Kidney (tissue), 14 donors: ENCODE data around the gene FBXO28. TPM values are rescaled to one million over a fixed set of nuclear protein-coding genes. Genes with fewer than 3 reads are reported as not detected.
"Not testable (repeated sequence)": the region's sequence is repeated elsewhere in the genome, so short reads cannot be mapped to it uniquely, and the experiment has no call there.

Experiments used
- DNase-seq, 5 donors: peaks; one replicate each; pipeline ENCODE4 v3.0.0-alpha.2; 2013 to 2020
- FAIRE-seq: peaks from 2 replicates; lab custom pipeline; 2012; peaks lifted over from hg19 to GRCh38; lab: Jason Lieb, UNC
- H3K27ac ChIP-seq, 2 donors: one replicate each; pipeline ENCODE4 v1.7.0; 2013; ENCODE audit warnings: low read depth in 2 of 2, low read length in 2 of 2, inconsistent platforms in 1 of 2
- H3K27me3 ChIP-seq: one replicate; pipeline ENCODE4 v1.7.1; 2013; ENCODE audit warnings: low read length, inconsistent platforms; ENCODE audit not compliant: control insufficient read depth, insufficient read depth
- H3K36me3 ChIP-seq, 3 donors: one replicate each; pipeline versions ENCODE4 v1.7.0 to v1.7.1; 2013; ENCODE audit warnings: low read length in 3 of 3, control low read depth in 1 of 3, inconsistent platforms in 1 of 3; ENCODE audit not compliant: insufficient read depth in 3 of 3, control insufficient read depth in 2 of 3
- H3K4me1 ChIP-seq, 3 donors: one replicate each; pipeline versions ENCODE4 v1.7.0 to v1.7.1; 2013; ENCODE audit warnings: low read length in 3 of 3, inconsistent platforms in 1 of 3, low read depth in 1 of 3; ENCODE audit not compliant: control insufficient read depth in 2 of 3, insufficient read depth in 2 of 3
- H3K4me3 ChIP-seq, 3 donors: one replicate each; pipeline versions ENCODE4 v1.7.0 to v1.8.1; 2013; ENCODE audit warnings: low read length in 3 of 3, control low read depth in 1 of 3, inconsistent platforms in 1 of 3
- H3K9ac ChIP-seq, 3 donors: one replicate each; pipeline versions ENCODE4 v1.7.0 to v1.7.1; 2013; ENCODE audit warnings: low read length in 3 of 3, control low read depth in 1 of 3, inconsistent platforms in 1 of 3
- H3K9me3 ChIP-seq, 3 donors: one replicate each; pipeline versions ENCODE4 v1.7.0 to v1.7.1; 2013; ENCODE audit warnings: low read length in 3 of 3, control low read depth in 1 of 3, inconsistent platforms in 1 of 3; ENCODE audit not compliant: control insufficient read depth in 2 of 3, insufficient read depth in 1 of 3
- CTCF ChIP-seq: IDR thresholded peaks from 3 replicates; pipeline ENCODE4 v1.5.1; 2012; ENCODE audit warnings: mild to moderate bottlenecking, moderate library complexity, borderline replicate concordance; ENCODE audit not compliant: insufficient read depth; ENCODE audit errors: extremely low read depth
- intact Hi-C: fragments of 100-400 bp; cut with DNase I; formaldehyde crosslinking; loops from one replicate; pipeline ENCODE4 v1.11.1; 2022
- polyA plus RNA-seq: library from polyadenylated mRNA; stranded (reverse); fragments of 350-450 nt; fragmentation: Illumina TruSeq; extraction: RNeasy Lipid Tissue Mini Kit (QIAGEN cat#74804); gene quantifications from one replicate; pipeline ENCODE4 v1.2.3, GENCODE V29; 2014; ENCODE audit warnings: low read depth, low replicate concordance; ENCODE audit not compliant: insufficient read depth
- total RNA-seq: library from RNA; stranded (reverse); fragmentation: NEBNext Ultra II Directional; extraction: Animal tissue kit (Norgen Biotek cat#: 25700); gene quantifications from one replicate; pipeline ENCODE4 v1.2.1, GENCODE V29; 2021
- donor health status: control.
- donor health status: control.
- donor health status: control.
- donor health status: control.
- donor health status: control.
- donor health status: DM: yes; HTN: yes; CAD: no.
- donor health status: Normal renal cell carcinoma (clear cell type).

The FBXO28 gene
- total and polyA plus RNA-seq, 2 donors from 2014 or later: 8.8 to 31.4 TPM

DNA sequence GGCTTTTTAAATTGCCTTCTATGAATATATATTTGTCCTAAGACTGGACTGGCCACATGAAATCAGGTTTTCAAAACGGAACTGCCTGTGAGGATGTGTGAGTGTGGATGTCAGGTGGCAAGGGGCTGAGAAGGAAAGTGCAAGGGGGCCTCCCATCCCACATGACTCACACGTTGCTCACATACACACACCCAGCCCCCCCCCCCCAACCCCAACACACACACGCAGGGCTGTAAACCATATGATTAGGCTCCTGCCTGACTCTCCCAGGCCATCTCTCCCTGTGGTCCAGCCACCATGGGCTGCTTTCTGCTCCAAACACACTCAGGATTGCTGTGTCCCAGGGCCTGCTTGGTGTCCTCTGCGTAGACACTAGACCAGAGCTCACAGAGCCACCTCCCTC, 91.5 kb downstream of the FBXO28 start:
- H3K27ac ChIP-seq: peak overlapping the region in 1 of 2 donors; percentile 4
- intact Hi-C loops: no loop called here

GRCh38 chr1:224205931-224206538, 92.1 kb downstream of the FBXO28 start:
- H3K27me3 ChIP-seq, H3K27ac ChIP-seq, H3K36me3 ChIP-seq, H3K9me3 ChIP-seq, DNase-seq, FAIRE-seq, H3K9ac ChIP-seq, intact Hi-C loops, H3K4me3 ChIP-seq: not testable (repeated sequence)
- H3K4me1 ChIP-seq: peaks cover 0 to 17% (median 12%) of the 10 kb centered on the region in 3 donors

More for the DNA sequence above, 91.5 kb downstream of the FBXO28 start:
- H3K36me3 ChIP-seq: no peaks in the 10 kb centered on the region
- no peak overlapping the region for H3K9ac ChIP-seq
- DNase-seq (peak in 2 of 5 donors; percentile 29 to 47), FAIRE-seq (no peak)
- no peaks in the 10 kb centered on the region for H3K9me3 ChIP-seq
- peaks cover 0 to 14% (median 13%) of the 10 kb centered on the region in 3 donors for H3K4me1 ChIP-seq
- H3K4me3 ChIP-seq: no peak overlapping the region
- no peaks in the 10 kb centered on the region for H3K27me3 ChIP-seq
- TF ChIP-seq CTCF: no peak

DNA sequence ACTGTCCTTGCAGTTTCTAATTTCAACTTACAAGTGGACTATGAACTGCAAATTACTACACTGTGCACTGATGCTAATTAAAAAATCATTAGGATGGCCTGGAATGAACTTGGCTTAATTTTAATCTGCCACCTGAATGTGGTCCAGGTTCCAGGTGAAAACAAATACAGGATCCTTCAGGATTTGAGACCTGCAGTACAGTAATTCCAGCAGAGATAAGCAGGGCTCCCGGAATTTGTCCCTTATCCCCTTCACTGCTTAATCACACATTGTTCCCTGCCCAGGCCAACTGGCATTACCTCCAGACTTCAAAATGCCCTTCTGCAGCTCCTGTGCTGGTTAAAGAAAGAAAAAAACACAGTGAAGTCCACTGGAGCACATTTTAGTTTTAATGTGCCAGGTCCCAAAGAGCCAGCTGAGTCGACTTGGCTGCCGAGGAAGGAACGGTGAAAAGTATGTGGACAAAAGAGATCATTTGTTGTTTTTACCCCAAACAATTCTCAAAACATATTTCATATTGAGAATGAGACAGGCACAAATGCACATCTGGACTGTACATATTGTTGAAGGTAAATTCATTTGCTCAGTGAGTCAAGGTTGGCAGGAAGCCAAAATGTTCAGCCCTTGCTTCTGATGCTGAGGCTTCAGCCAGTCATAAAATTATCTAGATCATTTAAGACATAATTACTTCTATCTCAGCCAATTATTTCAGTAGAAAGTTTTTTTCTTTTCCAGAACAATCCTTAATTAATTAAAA, 97.5 kb downstream of the FBXO28 start:
- intact Hi-C loops: no loop called here
- no peak overlapping the region for H3K4me3 ChIP-seq
- peak in 2 of 5 donors; percentile 46 to 69 for DNase-seq
- no peaks in the 10 kb centered on the region for H3K36me3 ChIP-seq
- peak overlapping the region in 1 of 2 donors; percentile 38 for H3K27ac ChIP-seq
- no peaks in the 10 kb centered on the region for H3K27me3 ChIP-seq
- no peak for TF ChIP-seq CTCF
- no peak for FAIRE-seq
- H3K4me1 ChIP-seq: peaks cover 2 to 15% (median 4%) of the 10 kb centered on the region in 3 donors
- no peak overlapping the region for H3K9ac ChIP-seq
- H3K9me3 ChIP-seq: no peaks in the 10 kb centered on the region

Other genes starting within 250 kb of the FBXO28 start
- 83.1 TPM for gene DEGS1, start 69.1 kb downstream of the FBXO28 start, total RNA-seq
- 32.5 TPM for gene DEGS1, start 69.1 kb downstream of the FBXO28 start, polyA plus RNA-seq
- gene NVL, start 216.1 kb downstream of the FBXO28 start, total RNA-seq: 24.0 TPM
- gene NVL, start 216.1 kb downstream of the FBXO28 start, polyA plus RNA-seq: 16.3 TPM
- 51.0 TPM for gene CNIH4, start 242.8 kb downstream of the FBXO28 start, total RNA-seq
- gene CNIH4, start 242.8 kb downstream of the FBXO28 start, polyA plus RNA-seq: 77.9 TPM